Islet of Langerhans (tissue), 1 donor: ENCODE measurements around the gene ME2.
"Not testable (repeated sequence)": the region's sequence is repeated elsewhere in the genome, so short reads cannot be mapped to it uniquely, and the experiment has no call there.

Experiments
- FAIRE-seq: peaks from one replicate; lab custom pipeline; 2011; peaks lifted over from hg19 to GRCh38; lab: Jason Lieb, UNC

ME2 gene

GRCh38 chr18:50878345-50879301 is at the start of gene ME2:
Gene ME2, plus strand, starts transcription at chr18:50879118. Its CDS starts 16,703 bp downstream, at chr18:50895821.
- FAIRE-seq: no peak

- no peak for FAIRE-seq
Measured at GRCh38 chr18:50829644-50830043, 49.3 kb upstream of the ME2 start.

DNA sequence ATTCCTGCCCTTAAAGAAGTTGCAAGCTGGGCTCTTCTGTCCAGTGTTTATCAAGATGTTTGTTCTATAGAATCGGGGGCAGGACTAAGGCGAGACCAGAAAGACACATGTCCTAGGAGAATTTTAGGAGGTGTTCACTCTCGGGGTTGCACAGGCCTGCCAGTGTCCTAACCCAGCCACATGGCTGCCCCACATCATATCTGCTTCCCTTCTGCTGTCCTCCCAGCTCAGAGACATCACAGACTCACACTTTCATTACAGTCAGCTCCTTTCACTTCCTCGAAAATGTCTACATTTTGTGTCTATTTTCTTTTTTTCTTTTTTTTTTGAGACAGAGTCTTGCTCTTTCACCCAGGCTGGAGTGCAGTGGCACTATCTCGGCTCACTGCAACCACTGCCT is 48.4 kb upstream of the ME2 start:
- no peak for FAIRE-seq

DNA sequence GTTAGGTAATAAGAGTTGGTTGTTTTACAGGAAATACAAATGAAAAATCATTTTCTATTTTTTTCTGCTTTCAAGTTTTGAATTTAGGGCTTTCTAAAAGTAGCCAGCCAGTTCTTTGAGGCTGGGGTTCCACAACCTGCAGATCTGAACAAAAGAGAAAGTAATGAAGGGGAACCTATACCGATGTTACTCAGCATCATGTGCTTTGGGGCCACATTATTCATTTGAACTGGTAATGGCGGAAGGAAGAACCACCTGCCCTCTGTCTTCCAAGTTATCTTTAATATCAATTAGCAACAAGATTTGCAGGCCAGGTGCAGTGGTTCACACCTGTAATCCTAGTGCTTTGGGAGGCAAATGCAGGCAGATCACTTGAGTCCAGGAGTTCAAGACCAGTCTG is 46.2 kb upstream of the ME2 start:
- FAIRE-seq: no peak

DNA sequence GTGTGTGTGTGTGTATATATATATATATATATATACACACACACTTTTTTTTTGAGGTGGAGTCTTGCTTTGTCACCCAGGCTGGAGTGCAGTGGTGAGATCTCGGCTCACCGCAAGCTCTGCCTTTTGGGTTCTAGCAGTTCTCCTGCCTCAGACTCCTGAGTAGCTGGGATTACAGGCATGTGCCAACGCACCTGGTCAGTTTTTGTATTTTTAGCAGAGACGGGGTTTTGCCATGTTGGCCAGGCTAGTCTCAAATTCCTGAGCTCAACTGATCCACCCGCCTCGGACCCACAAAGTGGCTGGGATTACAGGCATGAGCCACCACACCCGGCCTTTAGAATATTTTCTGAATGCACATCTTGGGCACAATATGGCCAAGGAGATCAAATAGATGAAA is 45.4 kb upstream of the ME2 start:
- FAIRE-seq: not testable (repeated sequence)

DNA sequence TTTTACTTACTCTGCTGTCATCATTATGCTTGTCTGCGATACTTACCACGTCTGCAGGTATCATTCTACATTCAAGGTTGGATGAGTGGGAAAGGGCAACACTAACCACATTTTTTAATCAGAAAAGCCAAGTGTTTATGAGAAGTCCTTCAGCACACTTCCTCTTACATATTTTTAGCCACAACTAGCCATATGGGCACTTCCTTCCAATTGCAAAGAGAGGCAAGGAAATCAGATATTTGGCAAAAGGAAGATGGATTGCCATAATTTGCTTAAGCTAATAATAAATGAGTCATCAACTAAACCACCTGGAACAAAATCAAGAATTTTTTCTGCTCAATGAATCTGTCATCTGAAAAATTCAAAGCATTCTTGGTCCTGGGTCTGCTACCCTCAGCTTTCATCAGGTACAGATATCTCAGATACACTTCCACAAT is 42.4 kb upstream of the ME2 start:
- peak; percentile 92 for FAIRE-seq

DNA sequence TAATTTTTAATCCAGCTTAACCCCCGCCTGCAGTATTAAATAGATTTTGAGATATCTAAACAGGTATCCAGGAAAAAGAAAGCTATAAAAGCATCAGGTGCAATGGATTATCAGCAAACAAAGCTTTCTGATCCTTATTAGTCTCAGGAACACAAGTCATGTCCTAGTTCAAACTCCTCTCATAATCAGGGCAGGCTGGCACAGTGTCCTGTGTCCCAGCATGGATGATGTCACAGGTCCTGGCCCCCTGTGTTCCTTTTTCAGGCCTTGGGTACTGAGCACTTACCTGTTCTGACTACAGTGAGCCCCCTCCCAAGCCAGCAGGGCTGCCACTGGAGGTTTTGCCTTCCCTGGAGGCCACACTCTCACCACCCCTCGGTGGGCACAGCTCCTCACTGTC is 39.6 kb upstream of the ME2 start:
- FAIRE-seq: no peak

DNA sequence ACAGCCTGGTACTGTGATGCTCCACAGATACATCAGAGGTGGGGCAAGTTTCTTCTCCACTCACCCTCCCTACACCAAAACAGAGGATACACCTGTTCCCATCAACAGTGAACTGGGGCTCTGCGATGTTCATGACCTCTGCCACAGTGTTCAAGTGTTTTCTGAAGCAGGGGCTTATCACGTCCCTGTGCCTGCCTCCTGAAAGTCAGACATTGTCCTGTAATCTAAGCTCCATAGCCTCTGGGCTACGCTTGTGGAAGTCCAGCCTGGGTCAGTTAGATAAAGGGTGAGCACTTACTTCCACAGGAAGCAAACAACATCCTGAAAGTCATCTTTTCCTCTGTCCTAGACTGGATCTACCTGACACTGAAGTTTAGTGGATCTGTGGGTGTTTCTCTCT is 38.9 kb upstream of the ME2 start:
- FAIRE-seq: no peak

GRCh38 chr18:50842846-50843245 is 36.1 kb upstream of the ME2 start:
- no peak for FAIRE-seq

DNA sequence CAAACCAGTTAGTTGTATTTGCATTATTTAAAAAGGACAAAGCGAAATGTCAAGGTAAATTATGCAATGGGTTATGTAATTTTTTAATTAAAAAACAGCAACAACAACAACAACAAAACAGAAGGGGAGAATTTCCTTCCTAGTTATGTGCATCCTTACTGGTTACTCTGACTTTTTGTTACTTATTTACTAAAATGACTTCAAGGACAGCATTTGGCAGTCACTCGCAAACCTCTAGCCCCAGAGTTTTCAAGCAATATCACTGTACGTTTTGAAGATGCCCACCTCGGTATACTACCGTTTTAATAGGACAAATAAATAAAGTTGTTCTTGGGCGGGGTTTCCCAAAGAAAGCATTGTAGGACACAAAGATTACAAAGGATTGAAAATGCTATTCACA is 34.4 kb upstream of the ME2 start:
- no peak for FAIRE-seq

- no peak for FAIRE-seq
Measured at GRCh38 chr18:50844960-50845359, 34.0 kb upstream of the ME2 start.

- FAIRE-seq: no peak
Measured at GRCh38 chr18:50847192-50847591, 31.7 kb upstream of the ME2 start.

- FAIRE-seq: no peak
Measured at GRCh38 chr18:50848061-50848551, 30.8 kb upstream of the ME2 start.

- no peak for FAIRE-seq
Measured at GRCh38 chr18:50848991-50849390, 29.9 kb upstream of the ME2 start.

- no peak for FAIRE-seq
Measured at GRCh38 chr18:50849419-50849821, 29.5 kb upstream of the ME2 start.

GRCh38 chr18:50850307-50851065 is 28.4 kb upstream of the ME2 start:
- no peak for FAIRE-seq

DNA sequence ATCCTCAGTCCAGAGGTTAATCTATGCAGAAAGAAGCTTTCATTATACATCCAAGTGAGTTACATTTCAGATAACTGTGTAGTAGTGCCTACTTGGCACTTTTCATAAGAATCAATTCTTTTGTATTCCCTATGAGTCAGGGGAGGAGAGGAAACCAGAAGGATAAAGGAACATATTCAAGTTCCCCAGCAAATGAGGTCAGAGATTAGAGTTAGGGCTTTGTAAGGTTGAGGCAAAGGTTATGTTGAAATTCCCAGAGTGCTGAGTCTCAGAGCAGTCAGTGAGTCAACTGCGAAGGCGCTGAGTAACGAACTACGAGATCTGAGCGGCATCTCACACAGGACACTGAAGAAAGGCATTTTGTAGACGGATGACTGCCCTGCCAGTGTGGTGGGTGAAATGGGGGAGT is 25.1 kb upstream of the ME2 start:
- no peak for FAIRE-seq

GRCh38 chr18:50855976-50856757 is 22.8 kb upstream of the ME2 start:
- FAIRE-seq: no peak

DNA sequence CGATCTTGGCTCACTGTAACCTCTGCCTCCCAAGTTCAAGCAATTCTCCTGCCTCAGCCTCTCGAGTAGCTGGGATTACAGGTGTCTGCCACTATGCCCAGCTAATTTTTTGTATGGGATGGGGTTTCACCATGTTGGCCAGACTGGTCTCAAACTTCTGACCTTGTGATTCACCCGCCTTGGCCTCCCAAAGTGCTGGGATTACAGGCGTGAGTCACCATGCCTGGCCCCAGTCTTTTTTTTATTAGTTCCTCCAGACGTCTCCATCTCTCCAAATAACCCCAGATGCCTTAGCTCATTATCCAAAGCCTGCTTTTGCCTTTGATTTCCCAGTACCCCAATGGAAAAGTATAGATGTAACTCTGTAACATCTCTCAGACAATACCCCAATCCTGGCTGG is 21.8 kb upstream of the ME2 start:
- FAIRE-seq: not testable (repeated sequence)

DNA sequence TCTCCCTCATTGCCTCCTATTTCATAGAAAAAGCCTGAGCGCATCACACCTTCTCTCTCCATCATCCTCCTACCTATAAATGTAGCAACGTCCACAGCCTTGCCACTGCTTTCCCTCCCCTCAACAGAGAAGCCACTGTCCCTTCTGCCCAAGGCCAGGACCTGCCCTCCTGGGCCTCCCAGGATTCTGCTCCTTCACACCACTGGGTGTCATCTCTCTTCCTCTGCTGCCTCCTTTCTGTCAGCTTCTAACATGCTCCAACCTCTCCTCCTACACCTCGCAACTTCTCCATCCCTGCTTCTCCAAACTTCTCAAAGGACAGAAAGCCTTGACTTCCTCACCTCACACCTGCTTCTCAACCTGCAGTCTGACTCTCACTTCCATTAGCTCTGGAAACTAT is 21.2 kb upstream of the ME2 start:
- no peak for FAIRE-seq

DNA sequence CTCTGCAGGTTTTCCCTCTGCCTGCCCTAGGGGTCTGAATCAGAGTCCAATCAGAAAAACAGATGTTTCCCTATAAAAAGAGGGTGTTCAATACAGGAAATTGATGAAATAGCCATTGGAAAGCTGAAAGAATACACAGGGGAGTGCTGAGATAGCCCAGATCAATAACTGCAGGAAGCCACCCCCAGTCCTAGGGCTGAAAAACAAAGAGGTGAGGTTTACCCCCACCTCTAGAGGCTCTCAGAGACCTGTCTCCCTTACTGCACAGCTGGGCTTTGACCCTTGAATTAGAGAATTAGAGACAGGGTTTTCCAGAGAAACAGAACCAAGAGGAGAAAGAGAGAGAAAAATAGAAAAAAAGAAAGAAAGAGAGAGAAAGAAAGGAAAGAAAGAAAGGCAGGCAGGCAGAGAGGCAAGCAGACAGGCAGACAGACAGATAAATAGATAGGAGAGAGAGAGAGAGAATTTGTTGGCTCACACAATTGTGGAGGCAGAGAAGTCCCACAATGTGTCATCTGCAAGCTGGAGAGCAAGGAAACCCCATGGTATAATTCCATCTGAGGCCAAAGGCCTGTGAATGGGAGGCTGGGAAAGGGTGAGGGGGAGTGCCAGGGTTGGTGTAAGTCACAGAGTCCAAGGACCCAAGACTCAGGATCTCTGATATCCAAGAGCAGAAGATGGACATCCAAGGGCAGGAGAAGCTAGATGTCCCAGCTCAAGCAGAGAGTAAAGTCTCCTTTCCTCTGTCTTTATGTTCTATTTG is 18.9 kb upstream of the ME2 start:
- no peak for FAIRE-seq

- no peak for FAIRE-seq
Measured at GRCh38 chr18:50861617-50862016, 17.3 kb upstream of the ME2 start.
